ENCODE data around the gene COX17.

The COX17 gene

GRCh38 chr3:119625451-119626153 lies 51.6 kb downstream of the COX17 start:
- no peak for DNase-seq (ENCODE audit: low read depth in 1 of 2, low spot score in 1 of 2)

DNA sequence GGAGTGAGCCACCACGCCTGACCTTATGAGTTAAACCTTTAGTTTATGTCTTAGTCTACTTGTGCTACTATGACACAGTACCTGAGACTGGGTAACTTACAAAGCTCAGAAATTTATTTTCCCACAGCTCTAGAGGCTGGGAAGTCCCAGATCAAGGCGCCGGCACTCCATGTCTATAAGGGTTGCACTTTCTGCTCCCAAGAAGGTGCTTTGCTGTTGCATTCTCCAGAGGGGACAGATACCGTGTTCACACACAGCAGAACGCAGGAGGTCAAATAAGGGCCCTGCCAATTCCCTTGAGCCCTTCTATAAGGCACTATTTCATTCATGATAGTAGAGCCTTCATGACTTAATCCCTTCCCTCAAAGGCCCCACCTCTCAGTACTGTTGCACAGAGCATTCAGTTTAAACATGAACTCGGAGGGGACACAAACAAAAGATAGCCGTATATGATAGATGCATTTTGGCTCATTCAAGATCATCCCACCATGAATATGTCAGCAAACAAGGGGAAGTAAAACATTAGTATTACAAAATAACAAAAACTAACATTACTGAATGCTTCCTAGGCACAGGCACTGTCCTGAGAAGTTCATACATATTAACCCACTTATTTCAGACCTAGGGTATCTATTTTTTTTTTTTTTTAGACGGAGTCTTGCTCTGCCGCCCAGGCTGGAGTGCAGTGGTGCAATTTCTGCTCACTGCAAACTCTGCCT lies 53.0 kb downstream of the COX17 start:
- no peak for DNase-seq (ENCODE audit: low read depth in 1 of 2, low spot score in 1 of 2)

DNA sequence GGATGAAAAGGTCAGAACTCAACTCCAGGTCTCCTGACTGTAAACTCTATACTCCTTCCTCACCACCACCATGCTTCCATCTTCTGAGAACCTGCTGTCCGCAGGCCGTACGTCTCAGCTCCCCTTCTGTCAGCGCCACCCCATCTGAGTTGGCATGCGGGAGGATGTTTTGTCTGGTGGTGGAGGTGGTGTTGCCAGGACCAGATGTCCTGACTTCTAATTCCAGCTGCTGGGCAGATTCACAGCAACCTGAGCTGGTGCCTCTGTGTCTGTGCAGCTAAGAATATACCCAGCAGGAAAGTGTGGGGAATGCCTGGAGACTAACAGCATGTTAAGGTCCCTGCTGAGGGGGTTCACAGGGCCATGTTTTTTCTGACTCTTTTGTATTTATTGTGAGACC lies 56.3 kb downstream of the COX17 start:
- no peak for DNase-seq (ENCODE audit: low read depth in 1 of 2, low spot score in 1 of 2)

All from activated CD4-positive, alpha-beta T cell treated with anti-CD3 and anti-CD28 coated beads, Interleukin-2, amount 50 U/mL, for 24 hours (primary cell).